GM12878 (cell line): Measurements from ENCODE around the gene CHMP1A. TPM values are rescaled to one million over a fixed set of nuclear protein-coding genes. Genes with fewer than 3 reads are reported as not detected.

Experiments
- BRCA1 ChIP-seq: IDR thresholded peaks from 2 replicates; pipeline ENCODE4 v1.6.1; 2011; ENCODE audit warnings: low read depth, low read length, improper control_type of control experiment
- ZNF384 ChIP-seq: IDR thresholded peaks from 2 replicates; pipeline ENCODE4 v1.6.1; 2012; ENCODE audit warnings: low read depth, mild to moderate bottlenecking, low read length, improper control_type of control experiment, borderline replicate concordance
- polyA plus RNA-seq, 11 experiments: library from polyadenylated mRNA; depleted of rRNA in 4 of 11; unstranded in 6 of 11; stranded (reverse) in 5 of 11; fragments of >200 nt; fragmentation: Nextera tagmentation in 4 of 11; fragmentation: Illumina TruSeq in 1 of 11; extraction: Ambion mirVana in 4 of 11; extraction: Trizol in 1 of 11; gene quantifications; 1 replicate in 1 of 11; 2 replicates in 10 of 11; pipeline versions ENCODE4 v1.2.1 to v1.2.3, GENCODE V29; 2011 to 2016; ENCODE audit warnings: inconsistent platforms in 2 of 11, missing spikeins in 2 of 11, low read depth in 1 of 11
- total RNA-seq, 4 experiments: library from RNA; depleted of rRNA in 3 of 4; stranded (reverse); fragments of >200 nt in 3 of 4; fragmentation: Illumina TruSeq in 1 of 4; extraction: Trizol in 1 of 4; gene quantifications; 2 replicates each; pipeline versions ENCODE4 v1.2.1 to v1.2.3, GENCODE V29; 2013 to 2021
- TF ChIP-seq, protein P1 (sequence below): fragments of 450-650 bp; IDR thresholded peaks from 2 replicates; pipeline ENCODE4 v1.6.1; 2017; ENCODE audit warnings: antibody characterized with exemption, mild to moderate bottlenecking, moderate library complexity
- TF ChIP-seq, protein P2 (sequence below): fragments of 450-650 bp; IDR thresholded peaks from 2 replicates; pipeline ENCODE4 v1.6.1; 2017; ENCODE audit warnings: mild to moderate bottlenecking, moderate library complexity
- TF ChIP-seq, protein P3 (sequence below), 3 experiments: IDR thresholded peaks in 2 of 3; conservative IDR thresholded peaks in 1 of 3; 2 replicates each; pipeline ENCODE4 v1.5.1; 2011; ENCODE audit warnings: low read depth in 3 of 3, low read length in 3 of 3, mild to moderate bottlenecking in 3 of 3, control low read depth in 2 of 3, moderate library complexity in 2 of 3, inconsistent platforms in 1 of 3, mixed read lengths in 1 of 3; ENCODE audit not compliant: control insufficient read depth in 2 of 3, insufficient read depth in 1 of 3; ENCODE audit errors: extremely low read depth in 1 of 3
- TF ChIP-seq, protein P4 (sequence below): fragments of 450-650 bp; IDR thresholded peaks from 2 replicates; pipeline ENCODE4 v1.6.1; 2017; ENCODE audit warnings: mild to moderate bottlenecking, moderate library complexity

Gene CHMP1A
- total and polyA plus RNA-seq, 10 of the 15 experiments (the other 5 are each of a cell fraction or from before 2014, with no cell fraction given), result 1.0 to 86.7 (median 54.7) TPM

DNA sequence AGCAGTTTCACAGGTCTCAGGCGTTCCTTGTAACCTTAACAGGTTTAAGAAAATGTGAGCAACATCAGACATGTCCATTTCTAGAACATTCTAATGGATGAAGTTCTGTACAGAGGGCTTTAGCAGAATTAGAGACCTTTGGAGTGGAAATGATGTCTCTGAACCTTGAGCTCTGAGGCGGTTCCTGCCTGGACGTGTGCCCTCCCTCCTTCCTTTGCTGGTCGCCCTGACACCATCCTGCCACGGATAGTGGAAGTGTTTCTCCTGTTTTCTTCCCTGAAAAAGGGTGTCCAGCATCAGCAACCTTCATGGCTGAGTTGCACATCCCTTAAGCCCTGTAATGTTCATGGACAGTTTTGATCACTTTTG is 11.3 kb upstream of the CHMP1A start (continued):
- TF ChIP-seq, protein P1, sequence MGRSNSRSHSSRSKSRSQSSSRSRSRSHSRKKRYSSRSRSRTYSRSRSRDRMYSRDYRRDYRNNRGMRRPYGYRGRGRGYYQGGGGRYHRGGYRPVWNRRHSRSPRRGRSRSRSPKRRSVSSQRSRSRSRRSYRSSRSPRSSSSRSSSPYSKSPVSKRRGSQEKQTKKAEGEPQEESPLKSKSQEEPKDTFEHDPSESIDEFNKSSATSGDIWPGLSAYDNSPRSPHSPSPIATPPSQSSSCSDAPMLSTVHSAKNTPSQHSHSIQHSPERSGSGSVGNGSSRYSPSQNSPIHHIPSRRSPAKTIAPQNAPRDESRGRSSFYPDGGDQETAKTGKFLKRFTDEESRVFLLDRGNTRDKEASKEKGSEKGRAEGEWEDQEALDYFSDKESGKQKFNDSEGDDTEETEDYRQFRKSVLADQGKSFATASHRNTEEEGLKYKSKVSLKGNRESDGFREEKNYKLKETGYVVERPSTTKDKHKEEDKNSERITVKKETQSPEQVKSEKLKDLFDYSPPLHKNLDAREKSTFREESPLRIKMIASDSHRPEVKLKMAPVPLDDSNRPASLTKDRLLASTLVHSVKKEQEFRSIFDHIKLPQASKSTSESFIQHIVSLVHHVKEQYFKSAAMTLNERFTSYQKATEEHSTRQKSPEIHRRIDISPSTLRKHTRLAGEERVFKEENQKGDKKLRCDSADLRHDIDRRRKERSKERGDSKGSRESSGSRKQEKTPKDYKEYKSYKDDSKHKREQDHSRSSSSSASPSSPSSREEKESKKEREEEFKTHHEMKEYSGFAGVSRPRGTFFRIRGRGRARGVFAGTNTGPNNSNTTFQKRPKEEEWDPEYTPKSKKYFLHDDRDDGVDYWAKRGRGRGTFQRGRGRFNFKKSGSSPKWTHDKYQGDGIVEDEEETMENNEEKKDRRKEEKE, result no peak
- TF ChIP-seq, protein P2, sequence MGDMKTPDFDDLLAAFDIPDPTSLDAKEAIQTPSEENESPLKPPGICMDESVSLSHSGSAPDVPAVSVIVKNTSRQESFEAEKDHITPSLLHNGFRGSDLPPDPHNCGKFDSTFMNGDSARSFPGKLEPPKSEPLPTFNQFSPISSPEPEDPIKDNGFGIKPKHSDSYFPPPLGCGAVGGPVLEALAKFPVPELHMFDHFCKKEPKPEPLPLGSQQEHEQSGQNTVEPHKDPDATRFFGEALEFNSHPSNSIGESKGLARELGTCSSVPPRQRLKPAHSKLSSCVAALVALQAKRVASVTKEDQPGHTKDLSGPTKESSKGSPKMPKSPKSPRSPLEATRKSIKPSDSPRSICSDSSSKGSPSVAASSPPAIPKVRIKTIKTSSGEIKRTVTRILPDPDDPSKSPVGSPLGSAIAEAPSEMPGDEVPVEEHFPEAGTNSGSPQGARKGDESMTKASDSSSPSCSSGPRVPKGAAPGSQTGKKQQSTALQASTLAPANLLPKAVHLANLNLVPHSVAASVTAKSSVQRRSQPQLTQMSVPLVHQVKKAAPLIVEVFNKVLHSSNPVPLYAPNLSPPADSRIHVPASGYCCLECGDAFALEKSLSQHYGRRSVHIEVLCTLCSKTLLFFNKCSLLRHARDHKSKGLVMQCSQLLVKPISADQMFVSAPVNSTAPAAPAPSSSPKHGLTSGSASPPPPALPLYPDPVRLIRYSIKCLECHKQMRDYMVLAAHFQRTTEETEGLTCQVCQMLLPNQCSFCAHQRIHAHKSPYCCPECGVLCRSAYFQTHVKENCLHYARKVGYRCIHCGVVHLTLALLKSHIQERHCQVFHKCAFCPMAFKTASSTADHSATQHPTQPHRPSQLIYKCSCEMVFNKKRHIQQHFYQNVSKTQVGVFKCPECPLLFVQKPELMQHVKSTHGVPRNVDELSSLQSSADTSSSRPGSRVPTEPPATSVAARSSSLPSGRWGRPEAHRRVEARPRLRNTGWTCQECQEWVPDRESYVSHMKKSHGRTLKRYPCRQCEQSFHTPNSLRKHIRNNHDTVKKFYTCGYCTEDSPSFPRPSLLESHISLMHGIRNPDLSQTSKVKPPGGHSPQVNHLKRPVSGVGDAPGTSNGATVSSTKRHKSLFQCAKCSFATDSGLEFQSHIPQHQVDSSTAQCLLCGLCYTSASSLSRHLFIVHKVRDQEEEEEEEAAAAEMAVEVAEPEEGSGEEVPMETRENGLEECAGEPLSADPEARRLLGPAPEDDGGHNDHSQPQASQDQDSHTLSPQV, result no peak
- no peak for TF ChIP-seq BRCA1
- TF ChIP-seq, protein P3, sequence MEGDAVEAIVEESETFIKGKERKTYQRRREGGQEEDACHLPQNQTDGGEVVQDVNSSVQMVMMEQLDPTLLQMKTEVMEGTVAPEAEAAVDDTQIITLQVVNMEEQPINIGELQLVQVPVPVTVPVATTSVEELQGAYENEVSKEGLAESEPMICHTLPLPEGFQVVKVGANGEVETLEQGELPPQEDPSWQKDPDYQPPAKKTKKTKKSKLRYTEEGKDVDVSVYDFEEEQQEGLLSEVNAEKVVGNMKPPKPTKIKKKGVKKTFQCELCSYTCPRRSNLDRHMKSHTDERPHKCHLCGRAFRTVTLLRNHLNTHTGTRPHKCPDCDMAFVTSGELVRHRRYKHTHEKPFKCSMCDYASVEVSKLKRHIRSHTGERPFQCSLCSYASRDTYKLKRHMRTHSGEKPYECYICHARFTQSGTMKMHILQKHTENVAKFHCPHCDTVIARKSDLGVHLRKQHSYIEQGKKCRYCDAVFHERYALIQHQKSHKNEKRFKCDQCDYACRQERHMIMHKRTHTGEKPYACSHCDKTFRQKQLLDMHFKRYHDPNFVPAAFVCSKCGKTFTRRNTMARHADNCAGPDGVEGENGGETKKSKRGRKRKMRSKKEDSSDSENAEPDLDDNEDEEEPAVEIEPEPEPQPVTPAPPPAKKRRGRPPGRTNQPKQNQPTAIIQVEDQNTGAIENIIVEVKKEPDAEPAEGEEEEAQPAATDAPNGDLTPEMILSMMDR (IDR thresholded peaks at IDR 0.05 in 2 of 3, conservative IDR thresholded peaks at IDR 0.05 in 1 of 3; ENCODE audit: control insufficient read depth in 2 of 3, extremely low read depth in 1 of 3, insufficient read depth in 1 of 3, low read depth in 3 of 3, low read length in 3 of 3), result no peak
- TF ChIP-seq, protein P4, sequence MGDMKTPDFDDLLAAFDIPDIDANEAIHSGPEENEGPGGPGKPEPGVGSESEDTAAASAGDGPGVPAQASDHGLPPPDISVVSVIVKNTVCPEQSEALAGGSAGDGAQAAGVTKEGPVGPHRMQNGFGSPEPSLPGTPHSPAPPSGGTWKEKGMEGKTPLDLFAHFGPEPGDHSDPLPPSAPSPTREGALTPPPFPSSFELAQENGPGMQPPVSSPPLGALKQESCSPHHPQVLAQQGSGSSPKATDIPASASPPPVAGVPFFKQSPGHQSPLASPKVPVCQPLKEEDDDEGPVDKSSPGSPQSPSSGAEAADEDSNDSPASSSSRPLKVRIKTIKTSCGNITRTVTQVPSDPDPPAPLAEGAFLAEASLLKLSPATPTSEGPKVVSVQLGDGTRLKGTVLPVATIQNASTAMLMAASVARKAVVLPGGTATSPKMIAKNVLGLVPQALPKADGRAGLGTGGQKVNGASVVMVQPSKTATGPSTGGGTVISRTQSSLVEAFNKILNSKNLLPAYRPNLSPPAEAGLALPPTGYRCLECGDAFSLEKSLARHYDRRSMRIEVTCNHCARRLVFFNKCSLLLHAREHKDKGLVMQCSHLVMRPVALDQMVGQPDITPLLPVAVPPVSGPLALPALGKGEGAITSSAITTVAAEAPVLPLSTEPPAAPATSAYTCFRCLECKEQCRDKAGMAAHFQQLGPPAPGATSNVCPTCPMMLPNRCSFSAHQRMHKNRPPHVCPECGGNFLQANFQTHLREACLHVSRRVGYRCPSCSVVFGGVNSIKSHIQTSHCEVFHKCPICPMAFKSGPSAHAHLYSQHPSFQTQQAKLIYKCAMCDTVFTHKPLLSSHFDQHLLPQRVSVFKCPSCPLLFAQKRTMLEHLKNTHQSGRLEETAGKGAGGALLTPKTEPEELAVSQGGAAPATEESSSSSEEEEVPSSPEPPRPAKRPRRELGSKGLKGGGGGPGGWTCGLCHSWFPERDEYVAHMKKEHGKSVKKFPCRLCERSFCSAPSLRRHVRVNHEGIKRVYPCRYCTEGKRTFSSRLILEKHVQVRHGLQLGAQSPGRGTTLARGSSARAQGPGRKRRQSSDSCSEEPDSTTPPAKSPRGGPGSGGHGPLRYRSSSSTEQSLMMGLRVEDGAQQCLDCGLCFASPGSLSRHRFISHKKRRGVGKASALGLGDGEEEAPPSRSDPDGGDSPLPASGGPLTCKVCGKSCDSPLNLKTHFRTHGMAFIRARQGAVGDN, result no peak
- no peak for TF ChIP-seq ZNF384
